Endothelial cell of umbilical vein (primary cell): Measurements from ENCODE around the gene ANKRD13D. TPM values are rescaled to one million over a fixed set of nuclear protein-coding genes. Genes with fewer than 3 reads are reported as not detected.

Source experiments
- BruUV-seq: library from RNA; stranded (reverse); fragments of 400-500 nt; replicated peaks from 2 replicates; lab custom pipeline; 2021; lab: Mats Ljungman, UMichigan
- CTCF ChIA-PET: fragments of 300-600, 350-600 bp; sonication (Branson Sonifier 250); formaldehyde crosslinking; loops from one replicate; lab custom pipeline; 2021; ENCODE audit warnings: antibody characterized with exemption, inconsistent platforms; lab: Charles Lee
- POLR2A ChIA-PET: fragments of 300-600, 350-600 bp; sonication (Branson Sonifier 250); formaldehyde crosslinking; loops from one replicate; lab custom pipeline; 2021; ENCODE audit warnings: antibody characterized with exemption, inconsistent platforms; lab: Charles Lee
- DNase-seq: peaks from one replicate; pipeline ENCODE4 v3.0.0-alpha.2; 2011; ENCODE audit warnings: low read depth, low spot score
- FAIRE-seq: peaks from 2 replicates; lab custom pipeline; 2011; peaks lifted over from hg19 to GRCh38; lab: Jason Lieb, UNC
- H2AFZ ChIP-seq: 2 replicates; pipeline ENCODE4 v1.6.0; 2012; ENCODE audit warnings: low read depth, low read length, control low read depth, inconsistent platforms
- H3K27ac ChIP-seq: 2 replicates; pipeline ENCODE4 v1.5.1; 2011; ENCODE audit warnings: low read depth, mild to moderate bottlenecking, control low read depth, low read length, moderate library complexity; ENCODE audit not compliant: insufficient read depth
- H3K27me3 ChIP-seq, 2 experiments: 2 replicates each; pipeline versions ENCODE4 v1.6.0 to v1.6.1; 2011; ENCODE audit warnings: low read length in 2 of 2, mixed read lengths in 1 of 2; ENCODE audit not compliant: control insufficient read depth in 2 of 2, insufficient read depth in 2 of 2
- H3K36me3 ChIP-seq, 2 experiments: 2 replicates in 1 of 2; 3 replicates in 1 of 2; pipeline ENCODE4 v1.5.1; 2011; ENCODE audit warnings: low read length in 2 of 2, mild to moderate bottlenecking in 1 of 2, moderate library complexity in 1 of 2; ENCODE audit not compliant: control insufficient read depth in 2 of 2, insufficient read depth in 2 of 2; ENCODE audit errors: extremely low read depth in 1 of 2
- H3K4me1 ChIP-seq: 3 replicates; pipeline ENCODE4 v1.5.1; 2011; ENCODE audit warnings: mild to moderate bottlenecking, low read length; ENCODE audit not compliant: control insufficient read depth, insufficient read depth; ENCODE audit errors: extremely low read depth
- H3K4me2 ChIP-seq: 2 replicates; pipeline ENCODE4 v1.6.1; 2011; ENCODE audit warnings: low read length, control low read depth, mixed read lengths; ENCODE audit not compliant: insufficient read depth
- H3K4me3 ChIP-seq, 3 experiments: fragments of 200-600 bp in 1 of 3; sonication (generic), shearing (Covaris generic) in 1 of 3; replicated peaks in 1 of 3; 2 replicates each; pipeline ENCODE4 v1.5.1; 2011 to 2016; ENCODE audit warnings: control low read depth in 3 of 3, low read length in 3 of 3, mild to moderate bottlenecking in 2 of 3, inconsistent platforms in 1 of 3, low read depth in 1 of 3, moderate library complexity in 1 of 3; ENCODE audit not compliant: insufficient read depth in 1 of 3
- H3K79me2 ChIP-seq: 2 replicates; pipeline ENCODE4 v1.6.0; 2012; ENCODE audit warnings: low read length, inconsistent platforms; ENCODE audit not compliant: control insufficient read depth, insufficient read depth
- H3K9ac ChIP-seq: replicated peaks from 2 replicates; pipeline ENCODE3; 2011; ENCODE audit warnings: low read length, control low read depth; ENCODE audit not compliant: insufficient read depth; ENCODE audit errors: extremely low read depth
- H3K9me1 ChIP-seq: replicated peaks from 3 replicates; pipeline ENCODE4 v1.6.0; 2011; ENCODE audit warnings: mild to moderate bottlenecking, low read length; ENCODE audit not compliant: control insufficient read depth, insufficient read depth; ENCODE audit errors: extremely low read depth
- H3K9me3 ChIP-seq: replicated peaks from 2 replicates; pipeline ENCODE4 v1.5.1; 2012; ENCODE audit warnings: low read length, inconsistent platforms; ENCODE audit not compliant: control insufficient read depth, insufficient read depth
- H4K20me1 ChIP-seq: replicated peaks from 2 replicates; pipeline ENCODE3; 2011; ENCODE audit warnings: mild to moderate bottlenecking, low read length; ENCODE audit not compliant: control insufficient read depth, insufficient read depth; ENCODE audit errors: extremely low read depth
- GATA2 ChIP-seq: IDR thresholded peaks from 2 replicates; pipeline ENCODE4 v1.7.0; 2011; ENCODE audit warnings: low read depth, mild to moderate bottlenecking, moderate library complexity, mixed read lengths, low read length; ENCODE audit not compliant: insufficient read length, insufficient read depth
- MYC ChIP-seq: IDR thresholded peaks from one replicate; pipeline ENCODE4 v1.6.1; 2011; ENCODE audit warnings: mild to moderate bottlenecking, low read depth, low read length
- POLR2AphosphoS5 ChIP-seq: IDR thresholded peaks from 2 replicates; pipeline ENCODE4 v1.6.1; 2012; ENCODE audit warnings: low read depth, mild to moderate bottlenecking, control low read depth, low read length, moderate library complexity; ENCODE audit not compliant: insufficient read depth
- dilution Hi-C: fragments of 300-500 bp; cut with MboI; formaldehyde crosslinking; loops from one replicate; pipeline ENCODE4 v1.15.0; 2019; ENCODE audit warnings: low sequenced_read_pairs; ENCODE audit not compliant: extremely low pct_ligation_motif_present
- intact Hi-C: fragments of 100-400 bp; cut with micrococcal nuclease; formaldehyde crosslinking; loops from one replicate; pipeline ENCODE4 v1.10.0; 2022
- polyA plus RNA-seq, 4 experiments: library from polyadenylated mRNA; depleted of rRNA in 3 of 4; stranded (reverse) in 3 of 4; unstranded in 1 of 4; fragments of >200 nt; gene quantifications; 2 replicates each; pipeline versions ENCODE4 v1.2.1 to v1.2.3, GENCODE V29; 2011 to 2012; ENCODE audit warnings: missing spikeins in 1 of 4
- total RNA-seq: library from RNA; stranded (reverse); gene quantifications from 2 replicates; pipeline ENCODE4 v1.2.3, GENCODE V29; 2021
- TF ChIP-seq, protein P1 (sequence below), 2 donors: IDR thresholded peaks; 1 replicate in 1 of 2; 2 replicates in 1 of 2; pipeline ENCODE4 v1.5.1; 2011; ENCODE audit warnings: low read length in 2 of 2, mild to moderate bottlenecking in 2 of 2, moderate library complexity in 2 of 2, control low read depth in 1 of 2, inconsistent platforms in 1 of 2, low read depth in 1 of 2; ENCODE audit not compliant: insufficient read depth in 1 of 2; ENCODE audit errors: extremely low read depth in 1 of 2

Gene ANKRD13D
- total and polyA plus RNA-seq, 2 donors (not counting 3 experiments of a cell fraction or from before 2014, with no cell fraction given), result 43.5 to 57.5 TPM

DNA sequence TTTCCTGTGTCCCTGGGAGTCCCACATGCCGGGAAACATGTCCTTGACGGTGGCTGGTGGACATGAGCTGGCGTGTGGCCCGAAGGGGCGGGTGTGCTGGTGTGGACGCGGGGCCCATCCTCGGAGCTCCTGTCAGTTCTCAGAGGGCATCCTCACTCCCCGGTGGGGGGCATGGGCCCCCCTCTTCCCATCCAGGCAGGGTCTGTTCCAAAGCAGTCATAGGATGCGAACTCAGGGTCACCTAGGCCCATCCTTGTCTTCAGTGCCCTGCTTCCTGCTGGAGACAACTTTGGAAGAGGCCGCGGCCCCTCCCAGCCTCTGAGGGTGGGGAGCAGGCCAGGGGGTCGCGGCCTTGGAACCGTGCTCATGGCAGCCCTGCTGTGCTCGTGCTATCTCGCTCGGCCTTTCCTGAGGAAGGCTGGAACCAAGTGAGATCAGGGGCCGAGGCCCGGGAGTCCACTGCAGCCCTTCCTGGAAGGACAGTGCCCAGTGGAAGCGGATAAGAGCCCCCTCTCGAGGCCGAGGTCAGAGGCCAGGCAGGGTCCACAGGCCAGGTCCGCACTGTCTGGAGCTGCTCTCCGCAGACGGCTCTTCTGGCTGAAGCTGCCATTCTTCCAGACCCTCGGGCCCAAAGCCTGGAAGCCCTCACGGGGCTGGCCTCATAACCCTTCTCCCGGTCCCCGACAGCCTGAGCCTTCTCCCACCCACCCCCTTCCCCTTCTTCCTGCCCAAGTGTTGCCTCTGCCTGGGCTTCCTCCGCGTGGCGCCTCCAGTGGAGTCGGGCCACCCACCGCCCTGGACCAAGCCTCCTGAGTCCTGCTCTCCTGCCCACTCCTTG lies 14.1 kb upstream of the ANKRD13D start:
- H3K79me2 ChIP-seq, result peaks cover 65% of the 10 kb centered on the region
- intact Hi-C loops, result no loop called here
- CTCF ChIA-PET, result interaction anchor here (0.9 kb wide), 1 partner anchor 42 kb away, joined by 5 read pairs; no protein-coding TSS in a partner anchor

More for the DNA sequence above, 14.1 kb upstream of the ANKRD13D start:
- H3K9me1 ChIP-seq, result no peaks in the 10 kb centered on the region
- no peak for TF ChIP-seq MYC
- TF ChIP-seq GATA2, result no peak
- no peak for TF ChIP-seq POLR2AphosphoS5
- TF ChIP-seq, protein P1, sequence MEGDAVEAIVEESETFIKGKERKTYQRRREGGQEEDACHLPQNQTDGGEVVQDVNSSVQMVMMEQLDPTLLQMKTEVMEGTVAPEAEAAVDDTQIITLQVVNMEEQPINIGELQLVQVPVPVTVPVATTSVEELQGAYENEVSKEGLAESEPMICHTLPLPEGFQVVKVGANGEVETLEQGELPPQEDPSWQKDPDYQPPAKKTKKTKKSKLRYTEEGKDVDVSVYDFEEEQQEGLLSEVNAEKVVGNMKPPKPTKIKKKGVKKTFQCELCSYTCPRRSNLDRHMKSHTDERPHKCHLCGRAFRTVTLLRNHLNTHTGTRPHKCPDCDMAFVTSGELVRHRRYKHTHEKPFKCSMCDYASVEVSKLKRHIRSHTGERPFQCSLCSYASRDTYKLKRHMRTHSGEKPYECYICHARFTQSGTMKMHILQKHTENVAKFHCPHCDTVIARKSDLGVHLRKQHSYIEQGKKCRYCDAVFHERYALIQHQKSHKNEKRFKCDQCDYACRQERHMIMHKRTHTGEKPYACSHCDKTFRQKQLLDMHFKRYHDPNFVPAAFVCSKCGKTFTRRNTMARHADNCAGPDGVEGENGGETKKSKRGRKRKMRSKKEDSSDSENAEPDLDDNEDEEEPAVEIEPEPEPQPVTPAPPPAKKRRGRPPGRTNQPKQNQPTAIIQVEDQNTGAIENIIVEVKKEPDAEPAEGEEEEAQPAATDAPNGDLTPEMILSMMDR (IDR thresholded peaks at IDR 0.05; ENCODE audit: extremely low read depth in 1 of 2, insufficient read depth in 1 of 2, low read depth in 1 of 2, low read length in 2 of 2), result no peak
- no peak overlapping the region for H3K4me2 ChIP-seq
- dilution Hi-C loops, result no loop called here
- BruUV-seq, result no TSS peak
- no peak overlapping the region for H3K9ac ChIP-seq
- POLR2A ChIA-PET, result no interaction called here
- no peak overlapping the region for H3K4me3 ChIP-seq
- no peaks in the 10 kb centered on the region for H3K9me3 ChIP-seq
- peaks cover 6 to 19% of the 10 kb centered on the region in 2 experiments for H3K36me3 ChIP-seq
- H2AFZ ChIP-seq, result no peak overlapping the region
- FAIRE-seq, result no peak
- no peak for DNase-seq
- no peaks in the 10 kb centered on the region for H3K27me3 ChIP-seq
- H3K4me1 ChIP-seq, result peaks cover 26% of the 10 kb centered on the region
- no peaks in the 10 kb centered on the region for H4K20me1 ChIP-seq
- H3K27ac ChIP-seq, result no peak overlapping the region
